OCI-LY7 (cell line): Measurements from ENCODE around the gene PHKA2.

Experiments used
- EZH2phosphoT487 ChIP-seq: fragments of 200-600 bp; sonication (generic); IDR thresholded peaks from 2 replicates; pipeline ENCODE4 v1.6.1; 2018; ENCODE audit warnings: low read depth, borderline replicate concordance, mild to moderate bottlenecking, mixed run types, antibody characterized with exemption, low read length, moderate library complexity, mixed read lengths
- TF ChIP-seq, protein P1 (sequence below): fragments of 200-600 bp; sonication (generic); conservative IDR thresholded peaks from 2 replicates; pipeline ENCODE4 v1.5.1; 2014; ENCODE audit warnings: mild to moderate bottlenecking, antibody characterized with exemption, low read length, moderate library complexity, mixed read lengths

DNA sequence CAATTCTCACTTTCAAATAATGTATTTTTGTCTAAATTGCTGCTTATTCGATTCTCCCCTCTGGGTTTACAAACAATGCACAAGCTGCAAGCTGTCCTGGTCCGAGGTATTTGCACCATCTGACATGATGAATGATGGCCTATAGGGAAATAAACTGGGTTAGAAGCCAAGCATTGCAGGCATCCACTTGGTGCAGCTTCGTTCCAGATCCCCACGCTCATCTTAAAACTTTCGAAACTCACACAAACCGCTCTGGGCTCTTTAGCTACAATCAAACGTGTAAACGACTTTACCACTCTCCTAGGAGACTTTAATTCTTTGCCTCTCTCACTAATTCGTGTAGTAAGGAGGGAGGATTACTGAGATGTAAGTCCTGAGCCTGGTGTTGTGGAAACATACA lies 19.0 kb downstream of the PHKA2 start:
- TF ChIP-seq, protein P1, sequence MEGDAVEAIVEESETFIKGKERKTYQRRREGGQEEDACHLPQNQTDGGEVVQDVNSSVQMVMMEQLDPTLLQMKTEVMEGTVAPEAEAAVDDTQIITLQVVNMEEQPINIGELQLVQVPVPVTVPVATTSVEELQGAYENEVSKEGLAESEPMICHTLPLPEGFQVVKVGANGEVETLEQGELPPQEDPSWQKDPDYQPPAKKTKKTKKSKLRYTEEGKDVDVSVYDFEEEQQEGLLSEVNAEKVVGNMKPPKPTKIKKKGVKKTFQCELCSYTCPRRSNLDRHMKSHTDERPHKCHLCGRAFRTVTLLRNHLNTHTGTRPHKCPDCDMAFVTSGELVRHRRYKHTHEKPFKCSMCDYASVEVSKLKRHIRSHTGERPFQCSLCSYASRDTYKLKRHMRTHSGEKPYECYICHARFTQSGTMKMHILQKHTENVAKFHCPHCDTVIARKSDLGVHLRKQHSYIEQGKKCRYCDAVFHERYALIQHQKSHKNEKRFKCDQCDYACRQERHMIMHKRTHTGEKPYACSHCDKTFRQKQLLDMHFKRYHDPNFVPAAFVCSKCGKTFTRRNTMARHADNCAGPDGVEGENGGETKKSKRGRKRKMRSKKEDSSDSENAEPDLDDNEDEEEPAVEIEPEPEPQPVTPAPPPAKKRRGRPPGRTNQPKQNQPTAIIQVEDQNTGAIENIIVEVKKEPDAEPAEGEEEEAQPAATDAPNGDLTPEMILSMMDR = no peak
- TF ChIP-seq EZH2phosphoT487 = no peak
